ENCODE measurements around the gene DHRS13.

DNA sequence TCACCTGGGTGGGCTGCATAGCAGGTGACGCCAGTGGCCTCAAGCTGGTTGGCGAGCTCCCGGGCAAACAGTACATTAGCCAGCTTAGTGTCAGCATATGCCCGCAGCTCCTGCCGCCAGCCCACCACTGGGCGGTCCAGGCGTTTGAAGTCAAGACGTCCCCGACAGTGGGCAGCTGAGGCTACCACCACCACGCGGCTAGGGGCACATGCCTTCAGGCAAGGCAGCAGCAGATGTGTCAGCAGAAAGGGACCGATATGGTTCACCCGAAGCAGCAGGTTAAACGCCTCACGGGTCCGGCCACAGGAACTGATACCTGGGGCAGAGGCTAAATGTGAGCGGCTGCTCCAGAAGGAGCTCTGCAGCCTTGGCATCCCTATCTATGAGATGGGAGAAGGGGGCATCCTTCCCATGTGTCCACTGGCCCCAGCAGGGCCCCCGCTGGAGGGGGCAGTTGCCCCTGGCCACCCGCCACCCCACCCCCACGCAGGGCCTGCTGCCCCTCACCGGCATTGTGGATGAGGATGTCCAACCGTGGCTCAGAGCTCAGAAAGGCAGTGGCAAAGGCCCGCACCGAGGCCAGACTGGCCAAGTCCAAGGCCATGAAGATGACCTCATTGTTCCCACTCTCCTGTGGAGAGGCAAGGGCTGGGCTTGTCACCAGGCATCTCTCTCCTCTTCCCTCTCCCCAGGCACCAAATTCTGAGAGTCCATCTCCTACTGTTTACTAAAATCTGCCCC lies 1.7 kb downstream of the DHRS13 start:
- TF ChIP-seq, protein P1, sequence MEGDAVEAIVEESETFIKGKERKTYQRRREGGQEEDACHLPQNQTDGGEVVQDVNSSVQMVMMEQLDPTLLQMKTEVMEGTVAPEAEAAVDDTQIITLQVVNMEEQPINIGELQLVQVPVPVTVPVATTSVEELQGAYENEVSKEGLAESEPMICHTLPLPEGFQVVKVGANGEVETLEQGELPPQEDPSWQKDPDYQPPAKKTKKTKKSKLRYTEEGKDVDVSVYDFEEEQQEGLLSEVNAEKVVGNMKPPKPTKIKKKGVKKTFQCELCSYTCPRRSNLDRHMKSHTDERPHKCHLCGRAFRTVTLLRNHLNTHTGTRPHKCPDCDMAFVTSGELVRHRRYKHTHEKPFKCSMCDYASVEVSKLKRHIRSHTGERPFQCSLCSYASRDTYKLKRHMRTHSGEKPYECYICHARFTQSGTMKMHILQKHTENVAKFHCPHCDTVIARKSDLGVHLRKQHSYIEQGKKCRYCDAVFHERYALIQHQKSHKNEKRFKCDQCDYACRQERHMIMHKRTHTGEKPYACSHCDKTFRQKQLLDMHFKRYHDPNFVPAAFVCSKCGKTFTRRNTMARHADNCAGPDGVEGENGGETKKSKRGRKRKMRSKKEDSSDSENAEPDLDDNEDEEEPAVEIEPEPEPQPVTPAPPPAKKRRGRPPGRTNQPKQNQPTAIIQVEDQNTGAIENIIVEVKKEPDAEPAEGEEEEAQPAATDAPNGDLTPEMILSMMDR (IDR thresholded peaks at IDR 0.05) = no peak
- no peak for TF ChIP-seq POLR2A (IDR thresholded peaks at IDR 0.05)
